GM18498 (cell line): ENCODE measurements around the gene SLC38A4.
"Not testable (repeated sequence)": the region's sequence is repeated elsewhere in the genome, so short reads cannot be mapped to it uniquely, and the experiment has no call there.

Experiments used
- ATAC-seq: cut with Tn5 transposase; IDR thresholded peaks from one replicate; pipeline ENCODE4 v1.9.1; 2021; ENCODE audit warnings: mild to moderate bottlenecking, moderate library complexity; ENCODE audit not compliant: unreplicated experiment

SLC38A4 gene

DNA sequence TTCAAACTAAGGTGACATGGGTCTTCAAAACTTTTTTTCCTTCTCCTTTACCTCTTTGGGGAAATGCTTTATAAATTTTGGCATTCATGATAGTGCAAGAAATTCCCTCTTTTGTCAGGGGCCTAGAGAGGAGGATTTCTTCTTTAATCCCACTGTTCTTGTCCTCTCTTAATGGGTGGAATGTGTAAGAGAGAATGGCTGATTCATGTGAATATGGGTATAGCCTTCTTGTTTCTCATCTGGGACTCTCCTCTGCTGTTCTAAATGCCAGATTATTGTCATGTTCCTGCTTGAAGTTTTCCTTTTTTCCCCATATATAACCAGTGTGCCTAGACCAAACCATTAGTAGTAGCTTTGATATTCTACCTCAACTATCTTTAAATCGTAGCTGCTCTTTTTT, 46.7 kb downstream of the SLC38A4 start:
- no peak for ATAC-seq

DNA sequence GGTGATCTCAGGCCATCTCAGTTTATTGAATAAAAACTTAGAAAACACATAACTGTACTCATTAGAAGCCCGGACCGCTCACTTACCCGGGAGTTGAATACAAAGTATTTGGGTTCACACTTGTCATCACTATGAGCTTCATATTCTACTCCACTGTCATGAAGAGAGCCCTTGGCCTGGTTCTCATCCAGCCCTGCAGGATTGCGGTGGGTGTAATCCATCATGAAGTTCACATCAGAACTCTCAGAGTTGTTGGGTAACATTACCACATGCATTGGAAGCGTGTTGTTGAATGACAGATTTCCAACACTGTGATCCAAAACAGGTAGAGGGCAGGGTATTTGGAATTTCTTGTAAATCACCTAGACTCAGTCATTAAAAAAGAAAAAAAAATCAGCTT, 47.4 kb downstream of the SLC38A4 start:
- ATAC-seq: no peak

DNA sequence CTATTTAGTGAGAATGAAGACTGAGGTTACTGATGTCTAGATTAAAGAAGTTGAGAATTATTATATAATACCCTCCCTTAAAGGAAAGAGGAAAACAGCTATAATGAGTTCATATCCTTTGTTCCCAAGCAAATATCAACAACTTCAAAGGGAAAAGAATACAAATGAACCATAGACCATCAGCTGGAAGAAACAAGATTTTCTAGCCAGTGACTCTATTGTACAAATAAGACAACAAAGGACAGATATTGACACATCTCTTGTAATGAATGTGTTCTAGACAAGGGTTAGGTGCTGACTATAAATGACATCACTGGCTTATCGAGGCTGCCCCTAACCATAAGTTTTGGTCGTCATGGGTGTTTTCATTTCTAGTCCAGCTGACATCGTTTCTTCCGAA, 48.2 kb downstream of the SLC38A4 start:
- ATAC-seq: no peak

DNA sequence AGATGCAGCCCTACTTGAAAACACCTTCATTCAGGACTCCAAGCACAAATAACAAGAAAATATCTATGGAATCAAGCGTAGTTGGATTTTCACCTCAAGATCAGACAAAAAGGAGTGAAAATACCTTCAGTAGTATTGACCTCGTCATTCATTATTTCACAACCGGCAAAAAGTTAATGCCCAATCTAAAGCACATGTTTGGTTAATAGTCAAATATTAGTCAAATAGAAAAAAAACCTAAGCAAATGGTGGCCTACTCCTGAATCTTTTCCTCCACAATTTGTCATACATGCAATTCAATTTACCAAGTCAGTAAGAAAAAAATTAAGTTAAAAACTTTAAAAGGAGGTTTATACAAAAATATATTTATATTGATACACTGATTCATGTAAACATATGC, 50.0 kb downstream of the SLC38A4 start:
- no peak for ATAC-seq

DNA sequence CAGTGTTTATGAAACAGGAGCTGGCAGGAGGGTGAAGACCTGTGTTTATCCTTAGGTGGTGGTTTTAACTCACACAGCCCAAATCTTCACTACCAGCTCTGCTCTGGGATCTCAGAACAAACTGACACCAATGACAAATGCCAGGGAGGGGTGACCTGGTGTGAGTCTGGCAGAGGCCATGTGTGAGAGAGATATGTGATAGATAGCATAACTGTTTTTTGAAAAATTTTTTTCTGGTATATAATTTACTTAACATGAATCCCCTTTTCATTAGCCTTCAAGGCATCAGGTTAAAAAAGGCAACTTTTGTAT, 51.5 kb downstream of the SLC38A4 start:
- ATAC-seq: no peak

DNA sequence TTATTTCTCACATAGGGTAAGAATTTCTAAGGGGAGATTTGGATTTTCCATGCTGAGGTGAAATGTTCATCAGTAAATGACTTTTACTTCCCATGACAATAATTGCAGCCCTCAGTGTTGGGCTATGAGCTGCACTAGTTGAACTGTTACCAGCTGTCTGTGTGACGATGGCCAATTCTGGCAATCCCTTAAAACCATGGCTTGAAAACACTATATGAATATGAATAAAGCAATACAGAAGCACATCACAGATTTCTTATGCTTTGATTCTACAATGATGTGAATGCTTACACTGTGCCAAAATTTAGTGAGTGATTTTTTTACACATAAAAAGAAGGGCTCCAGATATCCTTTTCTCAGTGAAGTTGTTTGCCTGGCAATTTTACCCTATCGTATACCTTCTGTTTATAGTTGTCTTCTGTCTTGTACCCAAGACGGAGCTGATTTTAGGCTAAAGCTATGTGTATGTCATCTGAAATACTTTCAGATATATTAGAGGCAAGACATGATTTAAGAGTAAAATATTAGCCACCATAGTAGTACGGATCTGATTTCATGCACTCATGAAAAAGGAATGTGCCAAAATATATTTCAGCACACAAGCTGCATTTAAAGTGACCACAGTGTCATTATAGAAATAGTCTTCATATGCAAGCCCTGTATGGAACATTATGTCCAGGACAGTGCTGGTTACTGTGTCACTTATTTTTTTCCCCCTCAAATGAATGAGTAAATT, 52.0 kb downstream of the SLC38A4 start:
- no peak for ATAC-seq

DNA sequence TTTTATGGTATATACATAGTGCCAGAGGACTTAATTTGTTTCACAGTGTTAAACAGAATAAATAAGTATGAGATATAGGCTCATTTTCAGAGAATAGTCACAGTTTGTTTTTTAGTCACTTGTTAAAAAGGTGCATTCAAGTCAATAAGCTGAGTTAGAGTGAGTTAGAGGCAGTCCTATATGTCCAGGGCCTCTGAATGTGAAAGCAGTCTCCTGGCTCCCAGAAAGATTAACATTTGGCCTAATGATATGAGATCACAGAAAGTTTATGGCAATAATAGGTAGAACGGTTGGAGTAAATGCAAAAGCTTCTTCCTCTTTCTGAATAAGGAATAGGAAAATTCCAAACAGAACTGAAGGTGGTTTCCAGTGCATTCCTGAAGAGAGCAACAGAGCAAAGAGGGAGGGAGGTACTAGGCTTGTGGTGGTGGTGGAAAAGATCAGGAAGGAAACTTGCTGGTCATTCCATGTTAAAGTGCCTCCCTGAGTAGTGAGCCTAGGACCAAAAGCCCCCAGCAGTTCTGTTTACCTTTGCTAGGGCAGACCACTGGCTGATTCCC, 54.4 kb downstream of the SLC38A4 start:
- ATAC-seq: no peak

DNA sequence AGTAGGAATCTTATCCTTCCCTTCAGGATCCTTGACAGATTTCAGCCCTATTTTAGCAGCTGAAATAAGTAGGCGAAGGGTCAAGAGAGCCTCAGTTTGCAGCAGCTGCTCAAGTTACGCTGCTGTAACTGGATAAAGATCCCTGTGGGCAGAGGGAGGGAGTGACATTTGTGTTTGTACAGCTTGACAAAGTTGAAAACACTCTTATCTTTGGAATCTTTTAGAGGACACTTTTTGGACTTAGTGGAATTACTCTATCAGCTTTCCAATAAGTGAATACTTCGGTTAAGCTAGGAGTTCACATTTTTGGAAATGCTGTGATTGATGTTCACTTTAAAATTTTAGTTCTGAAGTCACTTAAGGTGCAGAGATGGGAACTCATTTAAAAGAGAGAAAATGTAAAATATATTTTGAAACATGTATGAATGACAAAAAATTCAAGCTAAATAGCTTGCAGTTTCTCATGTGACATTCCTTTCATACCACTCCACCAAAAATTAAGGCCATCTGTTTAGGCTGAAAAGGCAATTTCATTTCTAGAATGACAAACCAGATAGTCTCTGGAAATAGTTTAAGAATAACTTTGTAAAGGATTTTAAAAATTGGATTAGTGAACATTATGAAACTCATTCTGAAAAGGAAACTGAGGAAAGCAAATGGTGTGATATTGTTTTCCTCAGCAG, 55.2 kb downstream of the SLC38A4 start:
- ATAC-seq: no peak

DNA sequence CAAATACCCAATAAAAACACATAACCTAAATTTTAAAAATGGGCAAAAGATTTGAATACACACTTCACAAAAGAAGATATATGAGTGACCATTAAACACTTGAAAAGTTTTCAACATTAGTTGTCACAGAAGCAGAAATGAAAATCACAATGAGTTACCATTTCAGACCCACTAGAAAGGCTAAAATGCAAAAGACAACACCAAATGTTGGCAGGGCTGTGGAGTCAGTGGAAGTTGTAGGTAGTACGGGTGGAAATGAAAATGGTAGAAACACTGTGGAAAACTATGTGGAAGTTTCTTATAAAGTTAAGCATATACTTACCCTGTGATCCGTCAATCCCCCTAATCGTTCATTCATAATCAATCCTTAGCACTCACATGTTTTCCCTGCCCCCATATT, 61.8 kb downstream of the SLC38A4 start:
- no peak for ATAC-seq

DNA sequence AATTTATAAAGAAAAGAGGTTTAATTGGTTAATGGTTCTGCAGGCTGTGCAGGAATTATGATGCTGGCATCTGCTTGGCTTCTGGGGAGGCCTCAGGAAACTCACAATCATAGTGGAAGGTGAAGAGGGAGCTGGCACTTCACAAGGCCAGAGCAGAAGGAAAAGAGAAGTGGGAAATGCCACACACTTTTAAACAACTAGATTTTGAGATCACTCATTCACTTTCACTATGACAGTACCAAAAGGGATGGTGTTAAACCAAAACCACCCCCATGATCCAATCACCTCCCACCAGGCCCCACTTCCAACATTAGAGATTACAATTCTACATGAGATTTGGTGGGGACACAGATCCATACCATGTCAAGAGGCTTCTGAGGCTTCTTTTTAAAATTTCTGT, 62.6 kb downstream of the SLC38A4 start:
- ATAC-seq: no peak

DNA sequence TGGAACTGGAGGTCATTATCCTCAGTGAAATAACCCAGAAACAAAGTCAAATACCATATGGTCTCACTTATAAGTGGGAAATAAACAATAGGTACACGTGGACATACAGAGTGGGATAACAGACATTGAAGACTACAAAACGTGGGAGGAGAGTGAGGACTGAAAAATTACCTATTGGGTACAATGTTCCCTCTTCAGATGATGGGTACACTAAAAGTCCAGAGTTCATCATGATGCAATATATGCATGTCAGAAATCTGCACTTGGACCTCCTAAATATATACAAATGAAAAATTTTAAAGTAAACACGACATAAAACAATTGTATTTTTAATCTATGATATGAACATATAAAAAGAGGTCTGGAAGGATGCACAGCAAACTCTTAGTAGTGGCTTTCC, 71.2 kb downstream of the SLC38A4 start:
- ATAC-seq: no peak

DNA sequence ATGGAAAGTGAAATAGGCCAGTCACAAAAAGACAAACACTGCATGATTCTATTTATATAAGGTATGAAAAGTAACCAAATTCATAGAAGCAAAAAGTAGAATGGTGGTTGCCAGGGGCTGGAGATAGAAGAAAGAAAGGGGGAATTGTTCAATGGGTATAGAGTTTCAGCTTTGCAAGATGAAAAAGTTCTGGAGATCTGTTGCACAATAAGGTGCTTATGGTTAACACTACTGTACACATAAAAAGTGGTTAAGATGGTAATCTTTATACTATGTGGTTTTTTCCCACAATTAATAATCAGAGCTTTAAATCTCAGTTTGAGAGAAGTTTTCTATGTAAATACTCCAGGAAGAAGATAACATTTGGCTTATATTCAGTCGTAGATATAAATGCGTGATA, 73.4 kb downstream of the SLC38A4 start:
- ATAC-seq: no peak

DNA sequence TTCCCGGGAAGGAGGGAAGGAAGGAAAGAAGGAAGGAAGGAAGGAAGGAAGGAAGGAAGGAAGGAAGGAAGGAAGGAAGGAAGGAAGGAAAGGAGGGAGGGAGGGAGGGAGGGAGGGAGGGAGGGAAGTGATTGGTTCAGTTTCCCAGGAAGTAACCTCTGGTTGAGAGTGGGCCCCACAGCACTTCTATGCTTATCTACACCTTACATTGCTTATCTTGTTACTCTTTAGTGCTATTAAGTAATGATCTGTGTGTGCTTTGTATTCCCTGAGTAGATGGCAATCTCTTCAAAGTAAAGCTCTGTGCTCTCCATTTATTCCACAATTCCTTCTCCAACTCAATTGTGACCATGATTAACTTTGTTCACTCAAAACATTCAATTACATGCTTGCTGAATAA, 74.6 kb downstream of the SLC38A4 start:
- no peak for ATAC-seq

DNA sequence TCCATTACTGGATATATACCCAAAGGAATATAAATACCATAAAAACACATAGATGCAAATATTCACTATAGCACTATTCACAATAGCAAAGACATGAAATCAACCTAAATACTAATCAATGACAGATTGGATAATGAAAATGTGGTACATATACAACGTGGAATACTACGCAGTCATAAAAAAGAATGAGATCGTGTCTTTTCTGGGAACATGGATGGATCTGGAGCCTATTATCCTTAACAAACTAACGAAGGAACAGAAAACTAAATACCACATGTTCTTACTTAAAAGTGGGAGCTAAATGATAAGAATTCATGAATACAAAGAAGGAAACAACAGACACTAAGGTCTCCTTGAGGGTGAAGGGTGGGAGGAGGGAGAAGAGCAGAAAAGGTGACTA, 76.5 kb downstream of the SLC38A4 start:
- no peak for ATAC-seq

DNA sequence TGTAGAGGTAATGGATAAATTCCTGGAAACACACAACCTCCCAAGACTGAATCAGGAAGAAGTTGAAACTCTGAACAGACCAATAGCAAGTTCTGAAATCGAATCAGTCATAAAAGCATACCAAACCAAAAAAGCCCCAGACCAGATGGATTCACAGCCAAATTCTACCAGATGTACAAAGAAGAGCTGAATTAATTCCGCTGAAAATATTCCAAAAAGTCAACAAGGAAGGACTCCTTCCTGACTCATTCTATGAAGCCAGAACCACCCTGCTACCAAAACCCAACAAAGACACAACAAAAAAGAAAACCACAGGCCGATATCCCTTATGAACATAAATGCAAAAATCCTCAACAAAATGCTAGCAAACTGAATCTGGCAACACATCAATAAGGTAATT, 81.5 kb downstream of the SLC38A4 start:
- no peak for ATAC-seq

DNA sequence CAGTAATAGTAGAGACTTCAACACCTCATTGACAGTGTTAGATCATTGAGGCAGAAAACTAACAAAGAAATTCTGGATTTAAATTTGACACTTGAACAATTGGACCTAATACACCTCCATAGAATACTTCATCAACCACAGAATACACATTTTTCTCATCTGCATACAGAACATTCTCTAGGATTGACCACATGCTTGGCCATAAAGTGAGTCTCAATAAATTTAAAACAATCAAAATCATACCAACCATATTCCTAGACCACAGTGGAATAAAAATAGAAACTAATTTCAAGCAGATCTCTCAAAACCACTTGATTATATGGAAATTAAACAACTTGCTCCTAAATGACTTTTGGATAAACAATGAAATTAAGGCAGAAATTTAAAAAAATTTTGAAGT, 82.3 kb downstream of the SLC38A4 start:
- ATAC-seq: no peak

DNA sequence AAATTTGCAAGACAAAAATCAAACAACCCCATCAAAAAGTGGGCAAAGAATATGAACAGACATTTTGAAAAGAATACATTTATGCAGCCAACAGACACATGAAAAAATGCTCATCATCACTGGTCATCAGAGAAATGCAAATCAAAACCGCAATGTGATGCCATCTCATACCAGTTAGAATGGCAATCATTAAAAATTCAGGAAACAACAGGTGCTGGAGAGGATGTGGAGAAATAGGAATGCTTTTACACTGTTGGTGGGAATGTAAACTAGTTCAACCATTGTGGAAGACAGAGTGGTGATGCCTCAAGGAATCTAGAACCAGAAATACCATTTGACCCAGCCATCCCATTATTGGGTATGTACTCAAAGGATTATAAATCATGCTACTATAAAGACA, 83.5 kb downstream of the SLC38A4 start:
- not testable (repeated sequence) for ATAC-seq

DNA sequence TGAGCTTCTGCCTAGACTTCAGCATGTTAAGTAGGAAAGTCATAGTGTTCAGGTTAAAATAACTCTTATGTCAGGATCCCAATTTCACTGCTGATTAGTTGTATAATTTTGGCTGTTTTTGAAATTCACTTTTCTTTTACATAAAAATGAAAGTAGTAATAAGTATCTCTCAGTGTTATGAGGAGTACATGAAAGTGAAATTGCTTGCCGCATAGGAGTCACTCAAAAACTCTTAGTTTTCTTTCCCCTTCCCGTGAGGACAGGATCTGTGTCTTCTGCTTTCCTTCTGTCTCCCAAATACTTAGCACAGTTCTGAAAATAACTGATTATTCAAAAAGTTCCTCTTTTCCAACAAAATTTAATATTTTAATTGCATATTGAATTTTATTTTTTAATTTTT, 100.5 kb downstream of the SLC38A4 start:
- ATAC-seq: no peak

DNA sequence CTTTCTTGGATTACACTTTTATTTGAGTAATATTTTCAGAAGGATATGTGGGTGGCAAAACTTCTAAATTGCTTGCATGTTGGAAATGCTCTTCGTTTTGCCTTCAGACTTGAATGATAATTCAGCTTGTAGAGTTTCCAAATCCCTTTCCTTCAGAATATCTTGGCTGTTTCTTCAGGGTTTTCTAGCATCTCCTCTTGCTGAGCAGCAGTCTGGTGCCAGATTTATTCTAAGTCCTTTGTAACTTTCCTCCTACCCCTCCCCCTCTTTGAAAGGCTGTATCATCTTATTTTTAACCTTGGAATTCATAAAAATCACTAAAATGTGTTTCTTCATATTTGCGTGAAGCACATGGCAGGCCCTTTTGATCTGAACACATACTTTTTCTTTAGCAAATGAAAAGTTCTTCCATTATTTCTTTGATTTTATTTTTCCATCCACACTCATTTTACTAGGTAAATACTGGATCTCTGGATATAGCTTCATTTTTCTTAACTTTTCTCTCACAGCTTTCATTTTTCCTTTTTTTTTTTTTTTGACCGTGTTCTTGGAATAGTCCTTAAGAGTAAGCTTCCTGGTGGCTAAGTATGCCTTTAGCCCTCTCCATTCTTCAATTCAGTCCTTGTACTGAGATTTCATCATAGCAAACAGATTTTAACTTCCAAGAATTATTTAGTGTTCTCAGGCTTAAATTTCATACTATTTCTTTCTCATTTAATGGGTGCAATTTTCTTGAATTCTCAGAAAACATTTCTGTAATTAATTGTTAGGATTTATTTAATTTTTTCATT, 102.0 kb downstream of the SLC38A4 start:
- no peak for ATAC-seq

DNA sequence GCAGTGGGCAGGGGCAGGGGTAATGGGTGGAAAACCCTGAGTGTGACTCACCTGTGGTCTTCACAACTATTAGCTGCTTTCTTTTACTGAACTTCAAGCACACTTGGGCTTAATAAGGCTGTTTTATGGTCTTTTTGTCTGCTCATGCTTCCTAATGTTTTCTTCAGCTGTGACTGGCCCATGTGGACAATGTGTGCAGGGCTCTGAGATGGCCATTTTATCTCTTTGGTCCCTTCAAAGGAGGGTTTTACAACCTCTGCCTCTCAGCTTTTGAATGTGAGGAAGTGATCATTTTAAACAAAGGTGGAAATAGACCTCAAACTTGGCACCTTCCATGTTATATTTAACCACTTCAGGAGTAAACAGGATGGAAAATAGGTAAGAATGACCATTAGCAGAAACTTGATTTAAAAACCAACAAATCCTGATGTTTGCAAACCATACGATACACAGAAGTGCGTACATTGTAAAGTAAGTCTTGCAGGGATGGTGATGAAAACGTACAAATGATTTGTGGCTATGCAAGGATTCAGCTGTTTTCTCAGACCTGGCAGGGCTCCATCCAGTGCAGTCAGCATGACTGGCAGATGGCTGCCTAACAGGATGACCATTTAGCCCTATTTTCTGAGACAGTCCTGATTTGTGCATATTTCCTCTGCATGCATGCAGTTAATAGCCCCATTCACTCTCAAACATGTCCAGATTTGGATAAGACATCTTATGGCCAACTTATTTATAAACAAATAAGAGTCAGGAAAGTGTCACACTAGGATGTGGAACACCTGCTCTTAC, 103.2 kb downstream of the SLC38A4 start:
- no peak for ATAC-seq

DNA sequence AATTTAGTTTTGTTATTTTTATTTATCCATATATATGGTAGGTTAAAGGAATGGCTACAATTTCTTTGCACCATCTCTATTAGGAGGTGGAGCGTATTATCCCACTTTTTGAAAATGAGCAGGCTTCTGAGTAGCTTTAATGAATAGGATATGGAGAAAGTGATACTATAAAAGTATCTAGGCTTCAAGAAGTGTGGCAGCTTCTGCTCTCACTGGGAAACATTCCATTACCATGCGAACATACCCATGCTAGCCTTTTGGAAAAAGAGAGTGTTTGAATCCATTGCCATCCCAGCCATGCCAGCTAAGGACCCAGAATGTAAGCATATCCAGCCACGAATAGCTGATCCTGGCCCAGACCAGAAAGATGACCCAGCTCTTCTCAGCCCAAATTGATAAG, 107.3 kb downstream of the SLC38A4 start:
- ATAC-seq: no peak
